BJ (cell line): Measurements from ENCODE around the gene BMI1. TPM values are rescaled to one million over a fixed set of nuclear protein-coding genes. Genes with fewer than 3 reads are reported as not detected.

Experiments
- CTCF ChIA-PET: fragments of 350-600 bp; formaldehyde crosslinking; extraction: SDS; loops from one replicate; lab custom pipeline; 2021; ENCODE audit warnings: antibody characterized with exemption, inconsistent platforms; lab: Yijun Ruan, JAX
- POLR2A ChIA-PET: fragments of 300-600 bp; sonication (Branson Sonifier 250); formaldehyde crosslinking; extraction: SDS; loops from one replicate; lab custom pipeline; 2021; ENCODE audit warnings: antibody characterized with exemption; lab: Charles Lee
- DNase-seq: peaks from one replicate; pipeline ENCODE4 v3.0.0-alpha.2; 2011; ENCODE audit warnings: low read depth
- H3K27me3 ChIP-seq: 2 replicates; pipeline ENCODE4 v1.6.0; 2011; ENCODE audit warnings: low read length; ENCODE audit not compliant: control insufficient read depth, insufficient read depth
- H3K36me3 ChIP-seq: 2 replicates; pipeline ENCODE4 v1.5.1; 2011; ENCODE audit warnings: low read length; ENCODE audit not compliant: control insufficient read depth, insufficient read depth
- H3K4me3 ChIP-seq: 2 replicates; pipeline ENCODE4 v1.5.1; 2011; ENCODE audit warnings: low read depth, mild to moderate bottlenecking, control low read depth, low read length
- CTCF ChIP-seq: IDR thresholded peaks from 2 replicates; pipeline ENCODE4 v1.5.1; 2011; ENCODE audit warnings: low read depth, mild to moderate bottlenecking, control low read depth, inconsistent platforms, low read length, moderate library complexity; ENCODE audit not compliant: insufficient read depth
- polyA plus RNA-seq: library from polyadenylated mRNA; depleted of rRNA; stranded (reverse); fragments of >200 nt; gene quantifications from 2 replicates; pipeline ENCODE4 v1.2.3, GENCODE V29; 2011

BMI1 gene
- polyA plus RNA-seq, 1 experiment: 20.3 TPM

- CTCF ChIA-PET: no interaction called here
- POLR2A ChIA-PET: interaction anchor here (0.5 kb wide), 1 partner anchor 12 kb away, joined by 4 read pairs; no protein-coding TSS in a partner anchor
- H3K27me3 ChIP-seq: no peaks in the 10 kb centered on the region
- no peak overlapping the region for H3K4me3 ChIP-seq
- H3K36me3 ChIP-seq: no peaks in the 10 kb centered on the region
- no peak for TF ChIP-seq CTCF
- no peak for DNase-seq
Measured at GRCh38 chr10:22293747-22294404, 27.0 kb upstream of the BMI1 start.

GRCh38 chr10:22294694-22295093 lies 26.2 kb upstream of the BMI1 start:
- CTCF ChIA-PET: interaction anchor here (0.9 kb wide), 1 partner anchor 10 kb away, joined by 3 read pairs; no protein-coding TSS in a partner anchor
- no peak for TF ChIP-seq CTCF
- no peaks in the 10 kb centered on the region for H3K27me3 ChIP-seq
- POLR2A ChIA-PET: no interaction called here
- H3K4me3 ChIP-seq: no peak overlapping the region
- no peak for DNase-seq
- no peaks in the 10 kb centered on the region for H3K36me3 ChIP-seq

GRCh38 chr10:22301193-22301592 lies 19.7 kb upstream of the BMI1 start:
- TF ChIP-seq CTCF: no peak
- H3K27me3 ChIP-seq: no peaks in the 10 kb centered on the region
- ChIA-PET POLR2A (no interaction called here), CTCF (no interaction called here)
- H3K36me3 ChIP-seq: no peaks in the 10 kb centered on the region
- DNase-seq: no peak
- no peak overlapping the region for H3K4me3 ChIP-seq

GRCh38 chr10:22303461-22303860 lies 17.4 kb upstream of the BMI1 start:
- Histone ChIP-seq H3K4me3 (no peak overlapping the region), H3K36me3 (no peaks in the 10 kb centered on the region), H3K27me3 (no peaks in the 10 kb centered on the region)
- CTCF ChIA-PET: no interaction called here
- POLR2A ChIA-PET: no interaction called here
- DNase-seq: no peak
- TF ChIP-seq CTCF: no peak

GRCh38 chr10:22305721-22306120 lies 15.2 kb upstream of the BMI1 start:
- no peaks in the 10 kb centered on the region for H3K27me3 ChIP-seq
- ChIA-PET POLR2A (no interaction called here), CTCF (no interaction called here)
- no peak for TF ChIP-seq CTCF
- no peak for DNase-seq
- no peaks in the 10 kb centered on the region for H3K36me3 ChIP-seq
- H3K4me3 ChIP-seq: no peak overlapping the region
